H9 (cell line): ENCODE data around the gene NXT1. TPM values are rescaled to one million over a fixed set of nuclear protein-coding genes. Genes with fewer than 3 reads are reported as not detected.
A peak's percentile ranks its signal among the peaks of the same experiment; 100 is the strongest.

Experiments used
- DNase-seq: peaks from one replicate; pipeline ENCODE4 v3.0.0-alpha.2; 2017
- H2AFZ ChIP-seq: one replicate; pipeline ENCODE4 v1.6.1; 2013; ENCODE audit warnings: mild to moderate bottlenecking, low read length, control low read depth, moderate library complexity
- H2AK5ac ChIP-seq: 2 replicates; pipeline ENCODE4 v1.6.1; 2013; ENCODE audit warnings: low read length, control low read depth, mixed read lengths; ENCODE audit not compliant: insufficient read length
- H2BK120ac ChIP-seq: one replicate; pipeline ENCODE4 v1.6.1; 2013; ENCODE audit warnings: low read depth, mild to moderate bottlenecking, low read length, control low read depth, inconsistent platforms; ENCODE audit not compliant: poor library complexity, severe bottlenecking
- H2BK12ac ChIP-seq: 2 replicates; pipeline ENCODE4 v1.6.1; 2013; ENCODE audit warnings: low read length, control low read depth, mixed read lengths, low read depth; ENCODE audit not compliant: insufficient read length
- H2BK15ac ChIP-seq: 2 replicates; pipeline ENCODE4 v1.6.1; 2013; ENCODE audit warnings: low read depth, low read length, control low read depth
- H2BK20ac ChIP-seq: one replicate; pipeline ENCODE4 v1.6.1; 2013; ENCODE audit warnings: low read depth, mild to moderate bottlenecking, low read length, control low read depth, inconsistent platforms; ENCODE audit not compliant: poor library complexity, severe bottlenecking
- H2BK5ac ChIP-seq: 2 replicates; pipeline ENCODE4 v1.6.1; 2013; ENCODE audit warnings: low read length, control low read depth, mixed read lengths; ENCODE audit not compliant: insufficient read length
- H3K14ac ChIP-seq: 2 replicates; pipeline ENCODE4 v1.6.1; 2013; ENCODE audit warnings: low read length, control low read depth; ENCODE audit not compliant: insufficient read depth
- H3K18ac ChIP-seq: 2 replicates; pipeline ENCODE4 v1.6.1; 2013; ENCODE audit warnings: low read depth, mild to moderate bottlenecking, mixed read lengths, low read length, control low read depth; ENCODE audit not compliant: insufficient read length
- H3K23ac ChIP-seq: 2 replicates; pipeline ENCODE4 v1.6.1; 2013; ENCODE audit warnings: low read length, control low read depth, mixed read lengths, low read depth; ENCODE audit not compliant: insufficient read length
- H3K23me2 ChIP-seq: 2 replicates; pipeline ENCODE4 v1.6.1; 2013; ENCODE audit warnings: low read depth, mild to moderate bottlenecking, mixed read lengths, low read length, control low read depth; ENCODE audit not compliant: insufficient read length, poor library complexity, severe bottlenecking
- H3K27ac ChIP-seq: 2 replicates; pipeline ENCODE4 v1.5.1; 2013; ENCODE audit warnings: low read length, control low read depth, mixed read lengths, low read depth; ENCODE audit not compliant: insufficient read length
- H3K27me3 ChIP-seq: 2 replicates; pipeline ENCODE4 v1.6.1; 2013; ENCODE audit warnings: low read length, control low read depth, inconsistent platforms; ENCODE audit not compliant: insufficient read depth
- H3K4ac ChIP-seq: 2 replicates; pipeline ENCODE4 v1.6.1; 2013; ENCODE audit warnings: low read depth, mild to moderate bottlenecking, control low read depth, inconsistent platforms, low read length, moderate library complexity
- H3K4me1 ChIP-seq: 2 replicates; pipeline ENCODE4 v1.6.1; 2013; ENCODE audit warnings: low read length, control low read depth, inconsistent platforms; ENCODE audit not compliant: insufficient read depth
- H3K4me2 ChIP-seq: 2 replicates; pipeline ENCODE4 v1.6.1; 2013; ENCODE audit warnings: low read length, control low read depth, mixed read lengths; ENCODE audit not compliant: insufficient read length, insufficient read depth
- H3K56ac ChIP-seq: 2 replicates; pipeline ENCODE4 v1.6.1; 2013; ENCODE audit warnings: low read depth, mild to moderate bottlenecking, mixed read lengths, low read length, control low read depth; ENCODE audit not compliant: insufficient read length
- H3K79me1 ChIP-seq: 2 replicates; pipeline ENCODE4 v1.6.1; 2013; ENCODE audit warnings: low read depth, mild to moderate bottlenecking, moderate library complexity, low read length, control low read depth, inconsistent platforms; ENCODE audit not compliant: insufficient read depth, poor library complexity, severe bottlenecking
- H3K79me2 ChIP-seq: 2 replicates; pipeline ENCODE4 v1.6.1; 2013; ENCODE audit warnings: low read length, control low read depth, inconsistent platforms; ENCODE audit not compliant: insufficient read depth
- H3K9ac ChIP-seq: 2 replicates; pipeline ENCODE4 v1.6.1; 2013; ENCODE audit warnings: low read length, control low read depth, mixed read lengths; ENCODE audit not compliant: insufficient read length; ENCODE audit errors: extremely low read depth
- H3K9me3 ChIP-seq: one replicate; pipeline ENCODE4 v1.6.1; 2013; ENCODE audit warnings: low read depth, low read length, inconsistent platforms; ENCODE audit not compliant: control insufficient read depth
- H3T11ph ChIP-seq: one replicate; pipeline ENCODE4 v1.6.1; 2013; ENCODE audit warnings: mild to moderate bottlenecking, low read length, control low read depth, inconsistent platforms
- H4K20me1 ChIP-seq: one replicate; pipeline ENCODE4 v1.6.1; 2013; ENCODE audit not compliant: control insufficient read depth, insufficient read length, insufficient read depth
- H4K5ac ChIP-seq: 2 replicates; pipeline ENCODE4 v1.6.1; 2013; ENCODE audit warnings: low read depth, mild to moderate bottlenecking, mixed read lengths, low read length, control low read depth; ENCODE audit not compliant: insufficient read length
- H4K8ac ChIP-seq: replicated peaks from 2 replicates; pipeline ENCODE4 v1.6.1; 2013; ENCODE audit warnings: low read length, control low read depth, mixed read lengths, low read depth; ENCODE audit not compliant: insufficient read length
- H4K91ac ChIP-seq: 2 replicates; pipeline ENCODE4 v1.6.1; 2013; ENCODE audit warnings: low read depth, mild to moderate bottlenecking, moderate library complexity, mixed read lengths, low read length, control low read depth; ENCODE audit not compliant: insufficient read length
- H3K27ac Mint-ChIP-seq, 3 experiments: 2 replicates in 2 of 3; 3 replicates in 1 of 3; pipeline ENCODE4 v1.8.0; 2020 to 2021; ENCODE audit warnings: mixed read lengths in 3 of 3, mild to moderate bottlenecking in 1 of 3, moderate library complexity in 1 of 3
- H3K27me3 Mint-ChIP-seq: 2 replicates; pipeline ENCODE4 v1.8.0; 2021; ENCODE audit warnings: low read depth, mild to moderate bottlenecking, moderate library complexity, mixed read lengths
- H3K36me3 Mint-ChIP-seq, 3 experiments: 2 replicates in 2 of 3; 3 replicates in 1 of 3; pipeline ENCODE4 v1.8.0; 2020 to 2021; ENCODE audit warnings: low read depth in 3 of 3, mixed read lengths in 3 of 3; ENCODE audit not compliant: insufficient read depth in 1 of 3
- H3K4me1 Mint-ChIP-seq, 2 experiments: 2 replicates each; pipeline ENCODE4 v1.8.0; 2020; ENCODE audit warnings: mixed read lengths in 2 of 2
- H3K4me3 Mint-ChIP-seq, 2 experiments: 2 replicates in 1 of 2; 3 replicates in 1 of 2; pipeline ENCODE4 v1.8.0; 2020 to 2021; ENCODE audit warnings: mild to moderate bottlenecking in 2 of 2, mixed read lengths in 2 of 2, moderate library complexity in 1 of 2
- H3K9me3 Mint-ChIP-seq, 2 experiments: 2 replicates in 1 of 2; 3 replicates in 1 of 2; pipeline ENCODE4 v1.8.0; 2020; ENCODE audit warnings: mild to moderate bottlenecking in 2 of 2, mixed read lengths in 2 of 2, moderate library complexity in 1 of 2
- WGBS: extraction: QIAGEN DNeasy Blood & Tissue Kit; methylation state at CpG from one replicate; pipeline ENCODE4 v1.1.7; 2013; ENCODE audit warnings: missing lambda C conversion rate, low lambda C conversion rate, mixed read lengths; ENCODE audit not compliant: insufficient read length; ENCODE audit errors: extremely low coverage; 5-methylcytosine and 5-hydroxymethylcytosine counted together
- total RNA-seq: library from RNA; stranded (reverse); gene quantifications from 2 replicates; pipeline ENCODE4 v1.2.1, GENCODE V29; 2021
- TF ChIP-seq, protein P1 (sequence below): fragments of 200-600 bp; sonication (generic); conservative IDR thresholded peaks from 3 replicates; pipeline ENCODE4 v1.8.0; 2021; ENCODE audit warnings: antibody characterized with exemption, mild to moderate bottlenecking

NXT1 gene
- total RNA-seq, 1 experiment from 2014 or later: 25.5 TPM

DNA sequence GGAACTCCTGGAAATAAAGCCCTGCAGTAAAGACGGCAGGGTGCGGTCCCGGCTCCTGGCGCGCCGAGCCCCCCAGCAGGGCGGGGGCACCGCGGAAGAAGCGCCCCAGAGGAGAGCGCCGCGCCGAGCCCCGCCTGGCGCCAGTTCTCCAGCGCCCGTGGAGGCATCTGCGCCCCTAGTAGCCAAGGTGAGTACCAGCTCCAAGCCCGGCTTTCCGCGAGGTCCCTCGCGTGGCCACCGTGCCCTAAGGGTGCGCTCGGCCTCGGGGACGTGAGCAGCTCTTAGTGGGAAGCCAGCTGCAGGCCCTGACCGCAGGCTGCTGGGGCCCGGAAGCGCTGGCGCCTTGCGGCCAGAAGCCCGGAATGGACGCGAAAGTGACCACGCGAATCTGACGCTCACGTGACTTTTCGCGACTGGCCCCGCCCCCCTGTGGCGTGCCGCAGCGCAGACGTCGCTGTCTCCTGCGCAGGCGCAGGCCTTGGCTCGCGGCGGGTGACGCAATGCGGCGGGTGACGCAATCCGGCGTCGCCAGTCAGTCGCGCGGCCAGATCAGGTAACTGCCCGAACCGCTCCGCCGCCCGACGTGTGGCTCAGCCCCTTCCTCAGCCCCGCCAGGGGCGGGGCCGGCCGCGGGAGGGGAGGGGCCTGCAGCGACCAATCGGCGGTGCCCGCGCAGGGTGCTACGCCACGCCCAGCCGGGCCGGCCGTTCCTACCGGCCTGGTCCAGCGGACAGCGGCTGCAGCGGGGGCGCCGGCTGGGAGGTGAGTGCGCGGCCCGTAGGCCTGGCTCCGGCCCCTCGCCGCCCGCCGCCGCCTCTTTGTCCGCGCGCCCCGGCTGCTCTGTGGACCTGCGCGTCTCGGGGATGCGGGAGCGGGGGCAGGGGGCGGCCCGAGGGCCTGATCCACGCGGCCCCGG is 11.1 kb downstream of the NXT1 start, which contains the start of gene GZF1:
TSS of gene GZF1 (plus strand) at position 707 of the 916 bp plus-strand sequence. CDS start 2,202 bp downstream, outside the sequence.
- Histone ChIP-seq H3K4ac (peak within 1 kb of the TSS; percentile 6; the same call in 1 of the 2 replicates), H3K18ac (peak within 1 kb of the TSS; percentile 96), H3K4me2 (peak within 1 kb of the TSS; percentile 88), H3K23me2 (peaks cover 10% of the 10 kb centered on the region), H2AK5ac (no peak within 1 kb of the TSS), H3K9ac (peak within 1 kb of the TSS; percentile 85), H3K27ac (peak within 1 kb of the TSS; percentile 40), H4K91ac (peak within 1 kb of the TSS; percentile 21), H2AFZ (no peak within 1 kb of the TSS), H3K27me3 (no peaks in the 10 kb centered on the region), H2BK15ac (no peak within 1 kb of the TSS), H3T11ph (no peak within 1 kb of the TSS), H2BK5ac (no peak within 1 kb of the TSS), H3K79me1 (peaks cover 3% of the 10 kb centered on the region), H3K79me2 (peaks cover 7% of the 10 kb centered on the region; the same call in 1 of the 2 replicates), H3K4me1 (no peaks in the 10 kb centered on the region; the same call in 1 of the 2 replicates), H4K5ac (no peak within 1 kb of the TSS), H3K56ac (no peak within 1 kb of the TSS), H3K9me3 (no peaks in the 10 kb centered on the region), H2BK12ac (no peak within 1 kb of the TSS), H3K14ac (peak within 1 kb of the TSS; percentile 87), H2BK120ac (no peak within 1 kb of the TSS), H4K8ac (no peak within 1 kb of the TSS), H3K23ac (no peak within 1 kb of the TSS), H4K20me1 (no peaks in the 10 kb centered on the region), H2BK20ac (no peak within 1 kb of the TSS)
- Mint-ChIP-seq H3K36me3 (peaks cover 13 to 18% (median 18%) of the 10 kb centered on the region in 3 experiments), H3K4me3 (peak within 1 kb of the TSS; percentile 91 to 94), H3K4me1 (peaks cover 22 to 37% of the 10 kb centered on the region in 2 experiments), H3K9me3 (no peaks in the 10 kb centered on the region; a peak in 1 of 5 replicates), H3K27me3 (no peaks in the 10 kb centered on the region), H3K27ac (peak within 1 kb of the TSS; percentile 94 to 98 (median 98); a peak in 6 of 7 replicates)
- WGBS: no CpG with 5 or more reads among the region's 114 CpGs
- peak; percentile 99 for DNase-seq
- TF ChIP-seq, protein P1, sequence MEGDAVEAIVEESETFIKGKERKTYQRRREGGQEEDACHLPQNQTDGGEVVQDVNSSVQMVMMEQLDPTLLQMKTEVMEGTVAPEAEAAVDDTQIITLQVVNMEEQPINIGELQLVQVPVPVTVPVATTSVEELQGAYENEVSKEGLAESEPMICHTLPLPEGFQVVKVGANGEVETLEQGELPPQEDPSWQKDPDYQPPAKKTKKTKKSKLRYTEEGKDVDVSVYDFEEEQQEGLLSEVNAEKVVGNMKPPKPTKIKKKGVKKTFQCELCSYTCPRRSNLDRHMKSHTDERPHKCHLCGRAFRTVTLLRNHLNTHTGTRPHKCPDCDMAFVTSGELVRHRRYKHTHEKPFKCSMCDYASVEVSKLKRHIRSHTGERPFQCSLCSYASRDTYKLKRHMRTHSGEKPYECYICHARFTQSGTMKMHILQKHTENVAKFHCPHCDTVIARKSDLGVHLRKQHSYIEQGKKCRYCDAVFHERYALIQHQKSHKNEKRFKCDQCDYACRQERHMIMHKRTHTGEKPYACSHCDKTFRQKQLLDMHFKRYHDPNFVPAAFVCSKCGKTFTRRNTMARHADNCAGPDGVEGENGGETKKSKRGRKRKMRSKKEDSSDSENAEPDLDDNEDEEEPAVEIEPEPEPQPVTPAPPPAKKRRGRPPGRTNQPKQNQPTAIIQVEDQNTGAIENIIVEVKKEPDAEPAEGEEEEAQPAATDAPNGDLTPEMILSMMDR: no peak
